Breast epithelium (tissue), 4 donors: ENCODE results near the gene TIAM1. TPM values are rescaled to one million over a fixed set of nuclear protein-coding genes. Genes with fewer than 3 reads are reported as not detected.
A peak's percentile ranks its signal among the peaks of the same experiment; 100 is the strongest.

Experiments
- DNase-seq, 2 donors: peaks; one replicate each; pipeline ENCODE4 v3.0.0-alpha.2; 2019; ENCODE audit warnings: low spot score in 2 of 2
- H3K27ac ChIP-seq, 2 donors: fragments of 200-600 bp; sonication (generic) in 1 of 2; one replicate each; pipeline ENCODE4 v1.5.1; 2016 to 2019; ENCODE audit warnings: mild to moderate bottlenecking in 1 of 2
- H3K27me3 ChIP-seq, 2 donors: fragments of 200-600 bp; sonication (generic) in 1 of 2; one replicate each; pipeline versions ENCODE4 v1.5.1 to v1.6.0; 2017 to 2019; ENCODE audit warnings: control low read depth in 1 of 2, mild to moderate bottlenecking in 1 of 2
- H3K36me3 ChIP-seq: fragments of 200-600 bp; one replicate; pipeline ENCODE4 v1.5.1; 2019
- H3K4me1 ChIP-seq, 2 donors: fragments of 200-600 bp; sonication (generic); one replicate each; pipeline ENCODE4 v1.5.1; 2016 to 2019; ENCODE audit warnings: control low read depth in 1 of 2
- H3K4me3 ChIP-seq, 3 donors: fragments of 200-600 bp; sonication (generic); 1 replicate in 2 of 3; 2 replicates in 1 of 3; pipeline ENCODE4 v1.5.1; 2016 to 2019; ENCODE audit warnings: mild to moderate bottlenecking in 3 of 3, moderate library complexity in 2 of 3
- H3K9me3 ChIP-seq, 2 donors: fragments of 200-600 bp; sonication (generic) in 1 of 2; one replicate each; pipeline ENCODE4 v1.5.1; 2016 to 2019; ENCODE audit warnings: control low read depth in 1 of 2
- CTCF ChIP-seq, 3 donors: fragments of 450-650 bp; IDR thresholded peaks; one replicate each; pipeline ENCODE4 v1.5.1; 2016 to 2017; ENCODE audit warnings: antibody characterized with exemption in 3 of 3, mild to moderate bottlenecking in 3 of 3, moderate library complexity in 3 of 3
- POLR2A ChIP-seq: fragments of 450-650 bp; IDR thresholded peaks from one replicate; pipeline ENCODE4 v1.6.1; 2016; ENCODE audit warnings: antibody characterized with exemption, mild to moderate bottlenecking, moderate library complexity
- POLR2AphosphoS5 ChIP-seq, 3 donors: sonication (generic); formaldehyde crosslinking; IDR thresholded peaks; one replicate each; pipeline ENCODE4 v1.6.1; 2017; ENCODE audit warnings: antibody characterized with exemption in 3 of 3
- intact Hi-C: fragments of 100-400 bp; cut with DNase I; formaldehyde crosslinking; loops from one replicate; pipeline ENCODE4 v1.15.1; 2023; ENCODE audit warnings: low total_unique reads
- total RNA-seq, 3 donors: library from RNA; depleted of rRNA; stranded (reverse); fragments of >200 nt; gene quantifications; one replicate each; pipeline ENCODE4 v1.1.0, GENCODE V29; 2016

Gene TIAM1
- total RNA-seq, 3 donors from 2014 or later = 10.6 to 17.7 (median 11.8) TPM

GRCh38 chr21:31221043-31221442 lies 123.0 kb downstream of the TIAM1 start:
- TF ChIP-seq CTCF (IDR thresholded peaks at IDR 0.05) = no peak
- no peak for TF ChIP-seq POLR2A
- no peak for TF ChIP-seq POLR2AphosphoS5 (IDR thresholded peaks at IDR 0.05)
- Histone ChIP-seq H3K4me3 (no peak overlapping the region), H3K9me3 (no peaks in the 10 kb centered on the region), H3K4me1 (no peaks in the 10 kb centered on the region), H3K27ac (no peak overlapping the region), H3K36me3 (no peaks in the 10 kb centered on the region), H3K27me3 (no peaks in the 10 kb centered on the region)
- no peak for DNase-seq
- intact Hi-C loops = no loop called here

GRCh38 chr21:31220575-31220974 lies 123.5 kb downstream of the TIAM1 start:
- no peak for DNase-seq
- Histone ChIP-seq H3K27me3 (no peaks in the 10 kb centered on the region), H3K4me1 (no peaks in the 10 kb centered on the region), H3K4me3 (no peak overlapping the region), H3K36me3 (no peaks in the 10 kb centered on the region), H3K9me3 (no peaks in the 10 kb centered on the region), H3K27ac (no peak overlapping the region)
- intact Hi-C loops = no loop called here
- TF ChIP-seq POLR2AphosphoS5 (IDR thresholded peaks at IDR 0.05) (no peak), CTCF (IDR thresholded peaks at IDR 0.05) (no peak), POLR2A (no peak)

GRCh38 chr21:31218830-31219608 lies 125.0 kb downstream of the TIAM1 start:
- TF ChIP-seq POLR2A = no peak
- H3K27me3 ChIP-seq = no peaks in the 10 kb centered on the region
- no peaks in the 10 kb centered on the region for H3K9me3 ChIP-seq
- peak in 1 of 2 donors; percentile 68 for DNase-seq
- peak overlapping the region in 2 of 3 donors; percentile 16 to 39 for H3K4me3 ChIP-seq
- peak overlapping the region; percentile 5 to 29 for H3K27ac ChIP-seq
- no peaks in the 10 kb centered on the region for H3K4me1 ChIP-seq
- H3K36me3 ChIP-seq = no peaks in the 10 kb centered on the region
- intact Hi-C loops = no loop called here

- Histone ChIP-seq H3K36me3 (no peaks in the 10 kb centered on the region), H3K9me3 (no peaks in the 10 kb centered on the region), H3K27me3 (no peaks in the 10 kb centered on the region), H3K4me1 (no peaks in the 10 kb centered on the region), H3K27ac (no peak overlapping the region), H3K4me3 (no peak overlapping the region)
- TF ChIP-seq POLR2A (no peak), CTCF (IDR thresholded peaks at IDR 0.05) (no peak), POLR2AphosphoS5 (IDR thresholded peaks at IDR 0.05) (no peak)
- intact Hi-C loops = no loop called here
- DNase-seq = no peak
These were observed 127.9 kb downstream of the TIAM1 start for GRCh38 chr21:31216206-31216605.

GRCh38 chr21:31213787-31214186 lies 130.3 kb downstream of the TIAM1 start:
- intact Hi-C loops = no loop called here
- TF ChIP-seq CTCF (IDR thresholded peaks at IDR 0.05) (no peak), POLR2A (no peak), POLR2AphosphoS5 (IDR thresholded peaks at IDR 0.05) (no peak)
- no peak for DNase-seq
- Histone ChIP-seq H3K9me3 (no peaks in the 10 kb centered on the region), H3K27me3 (no peaks in the 10 kb centered on the region), H3K4me1 (no peaks in the 10 kb centered on the region), H3K36me3 (no peaks in the 10 kb centered on the region), H3K4me3 (no peak overlapping the region), H3K27ac (no peak overlapping the region)
